ENCODE results near the gene HOXC9. TPM values are rescaled to one million over a fixed set of nuclear protein-coding genes. Genes with fewer than 3 reads are reported as not detected.

Gene HOXC9
- total and polyA plus RNA-seq, 8 donors, result 0.08 TPM; not detected in 7

GRCh38 chr12:54002915-54003389 is 3.0 kb downstream of the HOXC9 start:
- no peak overlapping the region for H3K4me3 ChIP-seq
- no peak overlapping the region for H3K27ac ChIP-seq
- TF ChIP-seq, protein P1, sequence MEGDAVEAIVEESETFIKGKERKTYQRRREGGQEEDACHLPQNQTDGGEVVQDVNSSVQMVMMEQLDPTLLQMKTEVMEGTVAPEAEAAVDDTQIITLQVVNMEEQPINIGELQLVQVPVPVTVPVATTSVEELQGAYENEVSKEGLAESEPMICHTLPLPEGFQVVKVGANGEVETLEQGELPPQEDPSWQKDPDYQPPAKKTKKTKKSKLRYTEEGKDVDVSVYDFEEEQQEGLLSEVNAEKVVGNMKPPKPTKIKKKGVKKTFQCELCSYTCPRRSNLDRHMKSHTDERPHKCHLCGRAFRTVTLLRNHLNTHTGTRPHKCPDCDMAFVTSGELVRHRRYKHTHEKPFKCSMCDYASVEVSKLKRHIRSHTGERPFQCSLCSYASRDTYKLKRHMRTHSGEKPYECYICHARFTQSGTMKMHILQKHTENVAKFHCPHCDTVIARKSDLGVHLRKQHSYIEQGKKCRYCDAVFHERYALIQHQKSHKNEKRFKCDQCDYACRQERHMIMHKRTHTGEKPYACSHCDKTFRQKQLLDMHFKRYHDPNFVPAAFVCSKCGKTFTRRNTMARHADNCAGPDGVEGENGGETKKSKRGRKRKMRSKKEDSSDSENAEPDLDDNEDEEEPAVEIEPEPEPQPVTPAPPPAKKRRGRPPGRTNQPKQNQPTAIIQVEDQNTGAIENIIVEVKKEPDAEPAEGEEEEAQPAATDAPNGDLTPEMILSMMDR (IDR thresholded peaks at IDR 0.05), result no peak
- no peak for TF ChIP-seq POLR2AphosphoS5 (IDR thresholded peaks at IDR 0.05)
- DNase-seq, result no peak
- H3K36me3 ChIP-seq, result no peaks in the 10 kb centered on the region
- no peaks in the 10 kb centered on the region for H3K9me3 ChIP-seq
- intact Hi-C loops (cut with DNase I; ENCODE audit: low total_unique reads), result no loop called here
- peaks cover 17 to 36% (median 28%) of the 10 kb centered on the region in 4 donors for H3K4me1 ChIP-seq
- peaks cover 54 to 100% (median 100%) of the 10 kb centered on the region in 3 donors for H3K27me3 ChIP-seq
- 20 to 25% (median 25%) methylated on average over 19 of the region's 19 CpGs for WGBS, 5 donors

DNA sequence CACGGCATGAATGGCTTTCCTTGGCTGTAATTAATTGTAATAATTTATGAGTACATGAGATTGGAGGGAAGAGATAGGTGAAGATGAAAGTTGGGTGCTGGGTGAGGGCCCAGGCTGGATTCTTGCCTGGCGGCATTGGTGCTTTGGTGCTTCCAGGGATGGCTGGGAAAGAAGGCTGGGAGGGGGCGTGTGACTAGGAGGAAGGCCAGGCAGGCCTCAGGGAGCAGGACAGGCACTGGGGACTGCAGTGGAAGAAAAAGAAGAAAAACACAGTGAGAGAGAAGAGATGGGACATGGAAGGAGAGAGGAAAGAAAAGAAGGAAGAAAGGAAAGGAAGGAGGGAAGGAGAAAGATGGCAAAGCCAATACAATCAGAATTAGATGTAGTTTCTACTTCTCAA is 3.7 kb downstream of the HOXC9 start:
- intact Hi-C loops (cut with DNase I; ENCODE audit: low total_unique reads), result no loop called here
- Histone ChIP-seq H3K9me3 (no peaks in the 10 kb centered on the region), H3K27ac (no peak overlapping the region), H3K36me3 (no peaks in the 10 kb centered on the region), H3K27me3 (peaks cover 50 to 100% (median 100%) of the 10 kb centered on the region in 3 donors), H3K4me1 (peaks cover 17 to 36% (median 28%) of the 10 kb centered on the region in 4 donors), H3K4me3 (no peak overlapping the region)
- 19 to 42% (median 31%) methylated on average over 3 of the region's 3 CpGs for WGBS, 5 donors
- DNase-seq, result no peak
- TF ChIP-seq, protein P1 (IDR thresholded peaks at IDR 0.05), result no peak
- TF ChIP-seq EP300 (IDR thresholded peaks at IDR 0.05) (no peak), POLR2A (IDR thresholded peaks at IDR 0.05) (no peak), POLR2AphosphoS5 (IDR thresholded peaks at IDR 0.05) (no peak)

GRCh38 chr12:54004063-54004840 is 4.3 kb downstream of the HOXC9 start:
- Histone ChIP-seq H3K4me1 (peaks cover 20 to 36% (median 31%) of the 10 kb centered on the region in 4 donors), H3K27me3 (peaks cover 52 to 100% (median 99%) of the 10 kb centered on the region in 3 donors), H3K4me3 (no peak overlapping the region), H3K9me3 (no peaks in the 10 kb centered on the region), H3K36me3 (no peaks in the 10 kb centered on the region), H3K27ac (no peak overlapping the region)
- TF ChIP-seq EP300 (IDR thresholded peaks at IDR 0.05) (no peak), POLR2AphosphoS5 (IDR thresholded peaks at IDR 0.05) (no peak), POLR2A (IDR thresholded peaks at IDR 0.05) (no peak)
- TF ChIP-seq, protein P1 (IDR thresholded peaks at IDR 0.05), result no peak
- 14 to 21% (median 17%) methylated on average over 20 of the region's 20 CpGs for WGBS, 5 donors
- DNase-seq, result no peak
- intact Hi-C loops (cut with DNase I; ENCODE audit: low total_unique reads), result no loop called here

DNA sequence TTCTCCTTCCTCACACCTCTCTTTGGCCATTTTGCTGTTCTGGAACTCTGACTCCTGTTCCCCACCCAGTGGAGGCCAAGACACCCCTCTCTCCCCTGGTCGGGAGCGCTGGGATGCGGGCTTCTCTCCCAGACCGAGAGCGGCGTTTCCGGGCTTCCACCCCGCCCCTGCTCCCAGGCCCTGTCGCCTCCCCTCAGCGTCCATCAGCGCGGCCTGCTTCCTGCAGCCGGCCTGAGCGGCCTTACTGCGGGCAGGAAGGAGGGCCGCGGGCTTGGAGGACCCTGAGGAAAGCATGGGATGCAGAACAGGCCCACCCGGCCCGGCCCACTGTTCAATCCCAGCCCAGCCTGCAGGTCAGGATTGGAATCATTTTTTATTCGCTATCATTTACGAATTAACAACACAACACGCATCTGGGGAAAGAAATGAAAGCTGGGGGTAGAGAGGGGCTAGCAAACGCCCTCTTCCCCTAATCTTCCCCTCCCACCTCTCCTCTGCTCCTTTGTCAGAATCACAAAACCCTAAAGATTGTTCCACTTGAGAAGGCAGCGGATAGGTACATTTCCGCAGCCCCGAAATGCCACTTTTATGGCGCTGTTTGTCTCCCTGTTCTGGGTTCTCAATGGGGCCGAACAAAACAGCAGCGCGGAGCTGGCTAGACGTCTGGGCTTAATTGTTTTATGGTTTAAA is 5.0 kb downstream of the HOXC9 start:
- Histone ChIP-seq H3K27me3 (peaks cover 53 to 100% (median 99%) of the 10 kb centered on the region in 3 donors), H3K36me3 (no peaks in the 10 kb centered on the region), H3K27ac (no peak overlapping the region), H3K4me1 (peaks cover 20 to 35% (median 30%) of the 10 kb centered on the region in 4 donors), H3K4me3 (no peak overlapping the region), H3K9me3 (no peaks in the 10 kb centered on the region)
- TF ChIP-seq POLR2AphosphoS5 (IDR thresholded peaks at IDR 0.05) (no peak), EP300 (IDR thresholded peaks at IDR 0.05) (no peak), POLR2A (IDR thresholded peaks at IDR 0.05) (no peak)
- TF ChIP-seq, protein P1 (IDR thresholded peaks at IDR 0.05), result no peak
- intact Hi-C loops (cut with DNase I; ENCODE audit: low total_unique reads), result loop anchor here (5.0 kb wide), 1 partner anchor 202 kb away; no protein-coding TSS in a partner anchor
- WGBS, 5 donors, result 12 to 15% (median 14%) methylated on average over 30 to 31 of the region's 31 CpGs
- no peak for DNase-seq

Data from stomach (tissue), 9 donors.